SH-SY5Y (cell line): ENCODE measurements around the gene TMEM164.

ENCODE experiments used
- GATA2 ChIP-seq: IDR thresholded peaks from 2 replicates; pipeline ENCODE4 v1.6.1; 2011; ENCODE audit warnings: mild to moderate bottlenecking, low read depth, low read length
- GATA3 ChIP-seq: IDR thresholded peaks from 2 replicates; pipeline ENCODE4 v1.6.1; 2011; ENCODE audit warnings: low read depth, mild to moderate bottlenecking, low read length, moderate library complexity

GRCh38 chrX:110138557-110138956, 135.6 kb downstream of the TMEM164 start:
- TF ChIP-seq GATA2 (no peak), GATA3 (no peak)
